Measurements from ENCODE around the gene MAP7D2.
A peak's percentile ranks its signal among the peaks of the same experiment; 100 is the strongest.

Gene MAP7D2

DNA sequence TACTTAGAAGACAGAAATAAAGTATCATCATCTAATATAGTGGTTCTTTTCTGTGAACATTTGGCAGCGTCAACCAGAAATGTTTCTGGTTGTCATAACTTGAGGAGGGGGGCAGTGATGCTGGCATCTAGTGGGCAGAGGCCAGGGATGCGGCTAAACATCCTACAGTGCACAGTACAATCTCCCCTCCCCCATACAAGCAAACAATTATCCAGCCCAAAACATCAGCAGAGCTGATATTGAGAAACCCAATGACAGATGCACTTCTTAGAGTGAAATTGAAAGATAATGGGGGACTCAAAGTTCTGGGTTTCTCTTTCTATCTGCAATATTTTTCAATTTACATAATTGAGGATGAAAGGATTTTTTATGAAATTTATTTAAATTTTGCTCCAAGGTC, 26.9 kb upstream of the MAP7D2 start:
- H3K4me3 ChIP-seq (ENCODE audit: low read depth, low read length), result no peak overlapping the region
- TF ChIP-seq, protein P1, sequence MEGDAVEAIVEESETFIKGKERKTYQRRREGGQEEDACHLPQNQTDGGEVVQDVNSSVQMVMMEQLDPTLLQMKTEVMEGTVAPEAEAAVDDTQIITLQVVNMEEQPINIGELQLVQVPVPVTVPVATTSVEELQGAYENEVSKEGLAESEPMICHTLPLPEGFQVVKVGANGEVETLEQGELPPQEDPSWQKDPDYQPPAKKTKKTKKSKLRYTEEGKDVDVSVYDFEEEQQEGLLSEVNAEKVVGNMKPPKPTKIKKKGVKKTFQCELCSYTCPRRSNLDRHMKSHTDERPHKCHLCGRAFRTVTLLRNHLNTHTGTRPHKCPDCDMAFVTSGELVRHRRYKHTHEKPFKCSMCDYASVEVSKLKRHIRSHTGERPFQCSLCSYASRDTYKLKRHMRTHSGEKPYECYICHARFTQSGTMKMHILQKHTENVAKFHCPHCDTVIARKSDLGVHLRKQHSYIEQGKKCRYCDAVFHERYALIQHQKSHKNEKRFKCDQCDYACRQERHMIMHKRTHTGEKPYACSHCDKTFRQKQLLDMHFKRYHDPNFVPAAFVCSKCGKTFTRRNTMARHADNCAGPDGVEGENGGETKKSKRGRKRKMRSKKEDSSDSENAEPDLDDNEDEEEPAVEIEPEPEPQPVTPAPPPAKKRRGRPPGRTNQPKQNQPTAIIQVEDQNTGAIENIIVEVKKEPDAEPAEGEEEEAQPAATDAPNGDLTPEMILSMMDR (IDR thresholded peaks at IDR 0.05; ENCODE audit: control insufficient read depth, extremely low read depth, insufficient read depth), result no peak
- DNase-seq (ENCODE audit: low read depth), result no peak

DNA sequence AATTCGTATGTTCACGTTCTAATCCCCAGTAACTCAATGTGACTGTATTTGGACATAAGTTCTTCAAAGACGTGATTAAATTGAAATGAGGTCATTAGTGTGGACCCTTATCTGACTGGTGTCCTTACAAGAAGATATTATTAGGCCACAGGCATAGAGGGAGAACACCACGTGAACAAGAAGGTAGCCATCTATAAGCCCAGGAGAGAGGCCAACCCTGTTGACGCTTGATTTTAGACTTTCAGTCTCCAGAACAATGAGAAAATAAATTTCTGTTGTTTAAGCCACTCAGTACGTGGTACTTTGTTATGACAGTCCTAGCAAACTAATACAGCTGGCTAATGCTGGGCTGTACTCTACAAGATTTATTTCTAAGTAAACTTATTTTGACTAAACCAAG, 26.4 kb upstream of the MAP7D2 start:
- DNase-seq (ENCODE audit: low read depth), result no peak
- no peak overlapping the region for H3K4me3 ChIP-seq (ENCODE audit: low read depth, low read length)
- TF ChIP-seq, protein P1 (IDR thresholded peaks at IDR 0.05; ENCODE audit: control insufficient read depth, extremely low read depth, insufficient read depth), result no peak

DNA sequence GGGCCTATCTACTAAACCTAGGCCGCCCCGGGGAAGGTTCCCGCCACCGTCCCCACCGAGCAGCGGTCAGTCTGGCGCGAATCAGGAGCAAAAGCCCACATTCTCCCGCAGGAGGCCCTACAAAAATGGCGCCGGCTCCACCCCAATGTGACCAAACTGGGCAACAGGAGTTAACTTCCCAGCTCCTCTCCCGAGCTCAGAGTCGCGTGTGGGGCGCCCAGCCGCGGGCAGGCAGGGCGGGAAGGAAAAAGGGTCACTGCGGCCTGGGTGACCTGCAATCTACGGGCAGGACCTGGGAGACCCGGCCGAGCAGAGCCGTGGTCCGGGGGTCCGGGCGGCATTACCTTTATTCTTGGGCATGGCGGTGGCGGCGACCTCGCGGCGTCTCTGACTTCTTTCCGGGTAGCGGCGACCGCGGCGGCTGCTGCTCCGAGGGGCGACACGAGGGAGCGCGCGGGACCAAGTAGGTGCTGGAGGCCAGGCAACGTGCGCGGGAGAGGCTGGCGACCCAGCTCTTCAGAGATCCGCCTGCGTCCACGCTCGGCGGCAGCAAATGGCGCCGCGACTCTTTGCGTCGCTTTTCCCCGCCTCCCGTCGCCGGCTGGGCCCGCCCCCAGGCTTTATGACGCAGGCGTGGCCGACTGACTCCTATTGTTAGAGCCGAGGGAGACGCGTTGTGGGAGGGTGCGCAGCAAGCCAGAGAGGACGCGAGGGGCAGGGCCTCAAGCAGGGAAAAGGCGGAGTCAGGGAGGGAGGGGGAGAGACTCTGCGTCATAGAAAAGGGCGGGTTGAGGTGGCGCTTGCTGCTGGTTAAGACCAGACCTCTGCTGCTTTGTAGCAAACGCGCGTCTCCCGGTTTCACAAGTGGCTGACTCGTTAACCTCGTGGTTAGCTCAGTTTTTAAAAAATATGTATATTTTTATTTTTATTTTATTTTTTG, 24.8 kb upstream of the MAP7D2 start, which contains the start of gene EIF1AX:
EIF1AX (minus strand) TSS at position 558 of the 940 bp plus-strand sequence; CDS start at position 360, 198 bp downstream.
- peak; percentile 92 for DNase-seq (ENCODE audit: low read depth)
- TF ChIP-seq, protein P1 (IDR thresholded peaks at IDR 0.05; ENCODE audit: control insufficient read depth, extremely low read depth, insufficient read depth), result no peak
- peak within 1 kb of the TSS; percentile 82 for H3K4me3 ChIP-seq (ENCODE audit: low read depth, low read length)

DNA sequence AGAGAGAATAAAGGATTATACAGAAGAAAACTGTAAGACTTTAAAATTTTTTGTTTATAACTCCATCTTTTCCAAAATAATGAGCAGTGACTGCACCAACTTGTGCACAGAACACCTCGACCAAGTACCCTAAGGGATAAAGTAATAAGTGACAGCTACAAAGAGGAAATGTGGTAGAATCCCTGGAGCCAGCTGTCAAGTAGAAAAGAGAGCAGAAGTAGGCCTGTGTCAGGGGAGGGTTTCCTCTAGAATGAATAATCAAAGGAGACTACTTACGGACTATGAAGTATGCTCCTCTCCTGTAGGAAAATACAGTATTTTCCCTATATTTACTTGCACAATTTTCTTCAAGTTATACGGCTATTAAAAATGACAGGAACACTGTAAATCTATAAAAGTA, 23.7 kb upstream of the MAP7D2 start:
- peak overlapping the region; percentile 82 for H3K4me3 ChIP-seq (ENCODE audit: low read depth, low read length)
- TF ChIP-seq, protein P1 (IDR thresholded peaks at IDR 0.05; ENCODE audit: control insufficient read depth, extremely low read depth, insufficient read depth), result no peak
- no peak for DNase-seq (ENCODE audit: low read depth)

DNA sequence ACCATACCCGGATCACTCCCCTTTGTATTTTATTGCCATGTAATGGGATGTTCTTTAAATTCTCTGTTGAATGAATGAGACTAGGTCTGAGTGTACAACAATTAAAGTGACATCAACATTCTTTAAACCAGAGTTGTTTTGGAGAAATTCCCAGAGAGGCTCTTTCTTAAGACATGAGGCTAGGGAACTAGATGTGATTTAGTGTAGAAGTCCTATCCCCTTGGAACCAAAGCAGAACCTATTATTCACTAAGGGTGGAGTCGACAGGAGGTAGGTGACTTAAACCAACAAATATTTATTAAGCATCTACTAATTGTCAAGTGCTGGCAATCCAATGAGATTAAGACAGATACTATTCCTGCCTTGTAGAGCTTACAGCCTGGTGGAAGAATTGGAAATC, 23.3 kb upstream of the MAP7D2 start:
- DNase-seq (ENCODE audit: low read depth), result no peak
- H3K4me3 ChIP-seq (ENCODE audit: low read depth, low read length), result peak overlapping the region; percentile 82
- TF ChIP-seq, protein P1 (IDR thresholded peaks at IDR 0.05; ENCODE audit: control insufficient read depth, extremely low read depth, insufficient read depth), result no peak

DNA sequence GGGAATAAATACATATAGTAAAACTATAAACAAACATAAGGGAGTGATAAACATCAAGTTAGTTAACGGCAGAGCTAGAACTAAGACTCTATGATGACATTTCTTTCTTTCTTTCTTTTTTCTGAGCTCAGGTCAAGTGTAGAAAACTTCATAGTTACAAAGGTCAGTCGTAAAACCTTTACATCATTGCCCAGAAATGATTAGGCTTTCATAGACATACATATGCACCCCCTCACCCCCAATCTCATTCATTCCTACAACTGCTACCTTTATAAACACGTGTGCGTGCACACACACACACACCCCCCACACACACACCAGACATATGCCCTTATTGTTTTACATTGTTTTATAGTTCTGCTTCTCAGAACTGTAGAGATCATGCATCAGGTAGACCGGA, 19.2 kb upstream of the MAP7D2 start:
- TF ChIP-seq, protein P1 (IDR thresholded peaks at IDR 0.05; ENCODE audit: control insufficient read depth, extremely low read depth, insufficient read depth), result no peak
- no peak overlapping the region for H3K4me3 ChIP-seq (ENCODE audit: low read depth, low read length)
- DNase-seq (ENCODE audit: low read depth), result no peak
